PC-3 (cell line): Measurements from ENCODE around the gene KRT28. TPM values are rescaled to one million over a fixed set of nuclear protein-coding genes. Genes with fewer than 3 reads are reported as not detected.
"Not testable (repeated sequence)": the region's sequence is repeated elsewhere in the genome, so short reads cannot be mapped to it uniquely, and the experiment has no call there.

Experiments
- ATAC-seq: fragments of 200-7000 bp; cut with Tn5 transposase; 2 replicates; pipeline ENCODE4 v1.9.1; 2020; ENCODE audit warnings: mild to moderate bottlenecking, moderate library complexity
- BruUV-seq: library from RNA; stranded (reverse); fragments of 400-500 nt; replicated peaks from 2 replicates; lab custom pipeline; 2021; lab: Mats Ljungman, UMichigan
- CTCF ChIA-PET: fragments of 300-600 bp; sonication (Branson Sonifier 250); formaldehyde crosslinking; loops from one replicate; lab custom pipeline; 2022; ENCODE audit warnings: antibody characterized with exemption; lab: Charles Lee
- POLR2A ChIA-PET: fragments of 300-600 bp; sonication (Branson Sonifier 250); formaldehyde crosslinking; loops from one replicate; lab custom pipeline; 2022; ENCODE audit warnings: antibody characterized with exemption; ENCODE audit not compliant: unreplicated experiment; lab: Charles Lee
- DNase-seq: peaks from one replicate; pipeline ENCODE4 v3.0.0-alpha.2; 2015
- H2AFZ ChIP-seq: fragments of 300-600 bp; sonication (generic); 2 replicates; pipeline ENCODE4 v1.6.0; 2016; ENCODE audit warnings: antibody characterized with exemption, low read length
- H3F3A ChIP-seq: fragments of 300-600 bp; sonication (generic); one replicate; pipeline ENCODE4 v1.6.0; 2017; ENCODE audit warnings: antibody characterized with exemption, low read length, control low read depth, mild to moderate bottlenecking; ENCODE audit not compliant: unreplicated experiment
- H3K27ac ChIP-seq: fragments of 300-600 bp; sonication (generic); 2 replicates; pipeline ENCODE4 v1.5.1; 2016; ENCODE audit warnings: mild to moderate bottlenecking, low read length
- H3K27me3 ChIP-seq: fragments of 300-600 bp; sonication (generic); 2 replicates; pipeline ENCODE4 v1.6.1; 2016; ENCODE audit warnings: low read length, mixed read lengths
- H3K36me3 ChIP-seq: fragments of 300-600 bp; sonication (generic); 2 replicates; pipeline ENCODE4 v1.6.1; 2016; ENCODE audit warnings: low read depth, mixed run types, low read length, mixed read lengths
- H3K4me1 ChIP-seq: fragments of 300-600 bp; sonication (generic); 2 replicates; pipeline ENCODE4 v1.5.1; 2016; ENCODE audit warnings: low read length; ENCODE audit not compliant: insufficient read depth
- H3K4me2 ChIP-seq: fragments of 300-600 bp; sonication (generic); 2 replicates; pipeline ENCODE4 v1.6.0; 2016; ENCODE audit warnings: low read length
- H3K4me3 ChIP-seq: fragments of 300-600 bp; sonication (generic); 2 replicates; pipeline ENCODE4 v1.5.1; 2016; ENCODE audit warnings: mild to moderate bottlenecking, low read length, mixed read lengths
- H3K79me2 ChIP-seq: fragments of 300-600 bp; sonication (generic); 2 replicates; pipeline ENCODE4 v1.6.1; 2017; ENCODE audit warnings: low read length, mixed read lengths
- H3K9ac ChIP-seq: fragments of 300-600 bp; sonication (generic); 2 replicates; pipeline ENCODE4 v1.6.0; 2016; ENCODE audit warnings: mild to moderate bottlenecking, low read length
- H3K9me2 ChIP-seq: fragments of 300-600 bp; sonication (generic); replicated peaks from 2 replicates; pipeline ENCODE4 v1.6.1; 2016; ENCODE audit warnings: mixed run types, low read length, mixed read lengths
- H3K9me3 ChIP-seq: fragments of 300-600 bp; sonication (generic); 2 replicates; pipeline ENCODE4 v1.6.1; 2016; ENCODE audit warnings: low read length, mixed read lengths
- H4K20me1 ChIP-seq: fragments of 300-600 bp; sonication (generic); 2 replicates; pipeline ENCODE4 v1.6.1; 2016; ENCODE audit warnings: low read length, mixed read lengths
- EZH2 ChIP-seq: fragments of 300-600 bp; sonication (generic); IDR thresholded peaks from one replicate; pipeline ENCODE4 v1.6.1; 2017; ENCODE audit warnings: antibody characterized with exemption, mild to moderate bottlenecking, low read length; ENCODE audit not compliant: unreplicated experiment
- EZH2phosphoT487 ChIP-seq: fragments of 300-600 bp; sonication (generic); IDR thresholded peaks from 2 replicates; pipeline ENCODE4 v1.6.1; 2018; ENCODE audit warnings: mild to moderate bottlenecking, antibody characterized with exemption, low read length, borderline replicate concordance
- intact Hi-C: fragments of 100-400 bp; cut with micrococcal nuclease; formaldehyde crosslinking; loops from 2 replicates; pipeline ENCODE4 v1.9.0; 2023
- total RNA-seq: library from RNA; depleted of rRNA; stranded (reverse); fragments of >200 nt; gene quantifications from 2 replicates; pipeline ENCODE4 v1.2.3, GENCODE V29; 2014
- TF ChIP-seq, protein P1 (sequence below): fragments of 300-600 bp; sonication (generic); conservative IDR thresholded peaks from 2 replicates; pipeline ENCODE4 v1.5.1; 2017; ENCODE audit warnings: antibody characterized with exemption, low read depth, mild to moderate bottlenecking, low read length

Gene KRT28
- total RNA-seq, 1 experiment from 2014 or later, result not detected

DNA sequence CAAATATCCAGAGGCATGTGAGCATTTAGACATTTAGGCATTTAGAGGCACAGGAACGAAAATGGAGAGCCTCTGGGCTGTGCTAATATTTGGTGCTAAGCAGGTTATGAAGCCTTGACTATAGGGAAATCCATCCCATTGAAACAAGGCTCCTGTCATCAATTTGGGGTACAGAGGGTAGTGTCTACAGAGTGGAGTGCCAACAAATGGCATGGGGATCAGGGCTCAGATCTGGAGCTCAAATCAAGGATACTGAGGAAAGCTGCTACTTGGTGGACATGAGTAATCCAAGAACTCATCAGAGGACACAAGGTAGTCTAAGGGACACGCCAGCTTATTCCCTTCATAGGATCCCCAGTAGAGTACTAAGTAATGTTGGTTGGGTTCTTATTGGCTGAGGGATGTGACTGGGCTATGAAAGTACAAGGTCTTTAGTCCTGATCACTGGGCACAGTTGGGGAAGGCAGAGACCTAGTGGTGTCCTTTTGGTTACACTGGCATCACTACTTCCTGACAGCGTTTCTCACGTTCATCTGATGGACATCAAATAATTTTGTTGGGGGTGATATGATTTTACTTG, 17.4 kb upstream of the KRT28 start:
- H3K79me2 ChIP-seq, result peaks cover 25% of the 10 kb centered on the region
- no peaks in the 10 kb centered on the region for H4K20me1 ChIP-seq
- peaks cover 26% of the 10 kb centered on the region for H3K4me1 ChIP-seq
- no peaks in the 10 kb centered on the region for H3K9me2 ChIP-seq
- ChIA-PET POLR2A (no interaction called here), CTCF (no interaction called here)
- H3K4me2 ChIP-seq, result no peak overlapping the region
- intact Hi-C loops, result no loop called here
- BruUV-seq, result no TSS peak
- no peak overlapping the region for H3K4me3 ChIP-seq
- H3K9ac ChIP-seq, result no peak overlapping the region
- no peak overlapping the region for H3K27ac ChIP-seq
- peaks cover 7% of the 10 kb centered on the region for H3F3A ChIP-seq
- TF ChIP-seq, protein P1, sequence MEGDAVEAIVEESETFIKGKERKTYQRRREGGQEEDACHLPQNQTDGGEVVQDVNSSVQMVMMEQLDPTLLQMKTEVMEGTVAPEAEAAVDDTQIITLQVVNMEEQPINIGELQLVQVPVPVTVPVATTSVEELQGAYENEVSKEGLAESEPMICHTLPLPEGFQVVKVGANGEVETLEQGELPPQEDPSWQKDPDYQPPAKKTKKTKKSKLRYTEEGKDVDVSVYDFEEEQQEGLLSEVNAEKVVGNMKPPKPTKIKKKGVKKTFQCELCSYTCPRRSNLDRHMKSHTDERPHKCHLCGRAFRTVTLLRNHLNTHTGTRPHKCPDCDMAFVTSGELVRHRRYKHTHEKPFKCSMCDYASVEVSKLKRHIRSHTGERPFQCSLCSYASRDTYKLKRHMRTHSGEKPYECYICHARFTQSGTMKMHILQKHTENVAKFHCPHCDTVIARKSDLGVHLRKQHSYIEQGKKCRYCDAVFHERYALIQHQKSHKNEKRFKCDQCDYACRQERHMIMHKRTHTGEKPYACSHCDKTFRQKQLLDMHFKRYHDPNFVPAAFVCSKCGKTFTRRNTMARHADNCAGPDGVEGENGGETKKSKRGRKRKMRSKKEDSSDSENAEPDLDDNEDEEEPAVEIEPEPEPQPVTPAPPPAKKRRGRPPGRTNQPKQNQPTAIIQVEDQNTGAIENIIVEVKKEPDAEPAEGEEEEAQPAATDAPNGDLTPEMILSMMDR, result no peak
- TF ChIP-seq EZH2phosphoT487 (no peak), EZH2 (no peak)
- H3K27me3 ChIP-seq, result no peaks in the 10 kb centered on the region
- ATAC-seq (no peak), DNase-seq (no peak)
- no peaks in the 10 kb centered on the region for H3K36me3 ChIP-seq
- no peak overlapping the region for H2AFZ ChIP-seq
- no peaks in the 10 kb centered on the region for H3K9me3 ChIP-seq

DNA sequence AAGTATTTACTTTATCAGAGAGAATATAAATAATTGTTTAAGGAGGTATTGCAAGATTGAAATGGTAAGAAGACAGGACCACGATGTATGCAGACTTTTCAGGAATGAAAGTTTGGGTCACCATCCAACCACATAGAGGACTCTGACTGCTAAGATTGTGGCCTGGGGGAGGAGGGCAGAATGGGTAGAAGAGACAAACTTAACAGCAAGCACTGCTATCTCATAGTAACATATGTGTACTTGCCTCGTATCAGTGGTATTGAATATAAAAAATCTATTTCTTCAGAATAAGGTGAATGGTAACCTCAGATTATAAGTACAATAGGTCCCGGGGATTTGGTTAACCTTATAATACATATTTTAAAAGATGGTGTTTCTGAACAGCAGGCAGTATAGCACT, 16.8 kb upstream of the KRT28 start:
- intact Hi-C loops, result no loop called here
- H4K20me1 ChIP-seq, result no peaks in the 10 kb centered on the region
- peaks cover 7% of the 10 kb centered on the region for H3F3A ChIP-seq
- H3K79me2 ChIP-seq, result peaks cover 25% of the 10 kb centered on the region
- H3K4me1 ChIP-seq, result peaks cover 23% of the 10 kb centered on the region
- H2AFZ ChIP-seq, result no peak overlapping the region
- no peak for DNase-seq
- no TSS peak for BruUV-seq
- no peak overlapping the region for H3K9ac ChIP-seq
- CTCF ChIA-PET, result no interaction called here
- no peak overlapping the region for H3K4me2 ChIP-seq
- H3K27ac ChIP-seq, result no peak overlapping the region
- ATAC-seq, result no peak
- TF ChIP-seq, protein P1, result no peak
- no peak for TF ChIP-seq EZH2phosphoT487
- TF ChIP-seq EZH2, result no peak
- no peaks in the 10 kb centered on the region for H3K36me3 ChIP-seq
- no peaks in the 10 kb centered on the region for H3K27me3 ChIP-seq
- POLR2A ChIA-PET, result no interaction called here
- no peaks in the 10 kb centered on the region for H3K9me3 ChIP-seq
- H3K9me2 ChIP-seq, result no peaks in the 10 kb centered on the region
- H3K4me3 ChIP-seq, result no peak overlapping the region

DNA sequence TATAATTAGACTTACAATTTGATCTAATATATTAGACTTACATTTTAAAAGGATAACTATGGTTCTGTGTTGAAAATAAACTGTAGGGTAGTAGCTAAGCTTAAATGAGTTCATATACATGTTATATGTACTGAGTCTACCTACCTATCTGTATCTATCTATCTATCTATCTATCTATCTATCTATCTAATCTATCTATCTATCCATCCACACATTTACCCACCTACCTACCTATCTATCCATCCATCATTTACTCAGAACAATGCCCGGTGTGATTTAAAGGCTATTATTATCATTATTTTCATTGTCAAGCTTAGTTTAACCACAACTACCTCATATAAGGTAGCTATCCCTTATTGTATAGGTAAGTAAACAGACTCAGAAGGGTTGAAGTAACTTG, 15.6 kb upstream of the KRT28 start:
- Histone ChIP-seq H4K20me1 (no peaks in the 10 kb centered on the region), H3K4me3 (no peak overlapping the region), H3K27me3 (no peaks in the 10 kb centered on the region), H3K4me2 (no peak overlapping the region), H3K9ac (no peak overlapping the region), H3K9me3 (no peaks in the 10 kb centered on the region), H3K27ac (no peak overlapping the region), H2AFZ (no peak overlapping the region), H3F3A (peaks cover 7% of the 10 kb centered on the region), H3K9me2 (no peaks in the 10 kb centered on the region), H3K79me2 (peaks cover 23% of the 10 kb centered on the region), H3K4me1 (peaks cover 24% of the 10 kb centered on the region), H3K36me3 (no peaks in the 10 kb centered on the region)
- ChIA-PET CTCF (no interaction called here), POLR2A (no interaction called here)
- intact Hi-C loops, result no loop called here
- no TSS peak for BruUV-seq
- no peak for TF ChIP-seq EZH2
- TF ChIP-seq, protein P1, result no peak
- no peak for TF ChIP-seq EZH2phosphoT487
- ATAC-seq (no peak), DNase-seq (no peak)

DNA sequence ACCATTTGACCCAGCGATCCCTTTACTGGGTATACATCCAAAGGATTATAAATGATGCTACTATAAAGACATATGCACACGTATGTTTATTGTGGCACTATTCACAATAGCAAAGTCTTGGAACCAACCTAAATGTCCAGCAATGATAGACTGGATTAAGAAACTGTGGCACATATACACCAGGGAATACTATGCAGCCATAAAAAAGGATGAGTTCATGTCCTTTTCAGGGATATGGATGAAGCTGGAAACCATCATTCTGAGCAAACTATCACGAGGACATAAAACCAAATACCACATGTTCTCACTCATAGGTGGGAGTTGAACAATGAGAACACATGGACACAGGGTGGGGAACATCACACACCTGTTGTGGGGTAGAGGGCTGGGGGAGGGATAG, 14.9 kb upstream of the KRT28 start:
- CTCF ChIA-PET, BruUV-seq, H3K36me3 ChIP-seq, H3K9ac ChIP-seq, H3K27me3 ChIP-seq, H3K9me2 ChIP-seq, H4K20me1 ChIP-seq, H2AFZ ChIP-seq, ATAC-seq, H3K27ac ChIP-seq, intact Hi-C loops, H3F3A ChIP-seq, DNase-seq, POLR2A ChIA-PET, H3K9me3 ChIP-seq, H3K4me2 ChIP-seq, H3K4me3 ChIP-seq: not testable (repeated sequence)
- peaks cover 16% of the 10 kb centered on the region for H3K79me2 ChIP-seq
- H3K4me1 ChIP-seq, result peaks cover 31% of the 10 kb centered on the region
